Measurements from ENCODE around the gene TMEM131.

DNA sequence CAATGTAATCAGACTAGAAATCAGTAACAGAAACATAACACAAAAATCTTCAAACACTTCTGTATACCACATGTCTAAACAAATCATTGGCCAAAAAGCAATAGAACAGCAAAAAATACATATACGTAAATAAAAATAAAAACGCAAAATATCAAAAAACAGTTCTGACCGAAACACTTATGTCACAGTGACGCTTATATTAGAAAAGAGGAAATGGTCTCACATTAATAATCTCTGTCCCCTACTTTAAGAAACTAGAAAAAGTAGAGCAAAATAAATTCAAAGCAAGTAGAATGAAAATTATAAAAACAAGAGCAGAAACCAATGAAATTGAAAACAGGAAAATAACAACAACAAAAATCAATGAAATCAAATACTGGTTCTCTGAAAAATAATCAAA is 41.9 kb downstream of the TMEM131 start:
- TF ChIP-seq, protein P1, sequence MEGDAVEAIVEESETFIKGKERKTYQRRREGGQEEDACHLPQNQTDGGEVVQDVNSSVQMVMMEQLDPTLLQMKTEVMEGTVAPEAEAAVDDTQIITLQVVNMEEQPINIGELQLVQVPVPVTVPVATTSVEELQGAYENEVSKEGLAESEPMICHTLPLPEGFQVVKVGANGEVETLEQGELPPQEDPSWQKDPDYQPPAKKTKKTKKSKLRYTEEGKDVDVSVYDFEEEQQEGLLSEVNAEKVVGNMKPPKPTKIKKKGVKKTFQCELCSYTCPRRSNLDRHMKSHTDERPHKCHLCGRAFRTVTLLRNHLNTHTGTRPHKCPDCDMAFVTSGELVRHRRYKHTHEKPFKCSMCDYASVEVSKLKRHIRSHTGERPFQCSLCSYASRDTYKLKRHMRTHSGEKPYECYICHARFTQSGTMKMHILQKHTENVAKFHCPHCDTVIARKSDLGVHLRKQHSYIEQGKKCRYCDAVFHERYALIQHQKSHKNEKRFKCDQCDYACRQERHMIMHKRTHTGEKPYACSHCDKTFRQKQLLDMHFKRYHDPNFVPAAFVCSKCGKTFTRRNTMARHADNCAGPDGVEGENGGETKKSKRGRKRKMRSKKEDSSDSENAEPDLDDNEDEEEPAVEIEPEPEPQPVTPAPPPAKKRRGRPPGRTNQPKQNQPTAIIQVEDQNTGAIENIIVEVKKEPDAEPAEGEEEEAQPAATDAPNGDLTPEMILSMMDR (conservative IDR thresholded peaks at IDR 0.05), result no peak
- no peak for TF ChIP-seq EZH2 (IDR thresholded peaks at IDR 0.05; ENCODE audit: low read depth)

Data from PC-9 (cell line).